HepG2 (cell line): Measurements from ENCODE around the gene TEAD1. TPM values are rescaled to one million over a fixed set of nuclear protein-coding genes. Genes with fewer than 3 reads are reported as not detected.
A peak's percentile ranks its signal among the peaks of the same experiment; 100 is the strongest.

Experiments
- BATF2 ChIP-seq: sonication (generic); formaldehyde crosslinking; IDR thresholded peaks from 2 replicates; pipeline ENCODE4 v1.8.0; 2022; ENCODE audit warnings: mild to moderate bottlenecking, missing genetic modification reagents, moderate library complexity
- DRAP1 ChIP-seq: IDR thresholded peaks from 2 replicates; pipeline ENCODE4 v1.6.1; 2016; ENCODE audit warnings: missing genetic modification reagents, missing compliant biosample characterization
- ETV6 ChIP-seq: sonication (generic); formaldehyde crosslinking; conservative IDR thresholded peaks from 2 replicates; pipeline ENCODE4 v1.4.0; 2020; ENCODE audit warnings: missing genetic modification reagents
- GMEB1 ChIP-seq: sonication (generic); formaldehyde crosslinking; IDR thresholded peaks from 2 replicates; pipeline ENCODE4 v1.5.1; 2020; ENCODE audit warnings: missing genetic modification reagents, mild to moderate bottlenecking, borderline replicate concordance
- GRHL1 ChIP-seq: sonication (generic); formaldehyde crosslinking; conservative IDR thresholded peaks from 2 replicates; pipeline ENCODE4 v1.8.0; 2022; ENCODE audit warnings: missing genetic modification reagents
- SMYD3 ChIP-seq: sonication (generic); formaldehyde crosslinking; IDR thresholded peaks from 2 replicates; pipeline ENCODE4 v1.8.1; 2023; ENCODE audit warnings: mild to moderate bottlenecking, missing genetic modification reagents
- ZFP36L1 ChIP-seq: sonication (generic); formaldehyde crosslinking; IDR thresholded peaks from 2 replicates; pipeline ENCODE4 v1.8.0; 2022; ENCODE audit warnings: mild to moderate bottlenecking, missing genetic modification reagents, moderate library complexity
- ZNF142 ChIP-seq: sonication (generic); formaldehyde crosslinking; IDR thresholded peaks from 2 replicates; pipeline ENCODE4 v1.4.0; 2020; ENCODE audit warnings: missing genetic modification reagents
- ZNF17 ChIP-seq: sonication (generic); formaldehyde crosslinking; IDR thresholded peaks from 2 replicates; pipeline ENCODE4 v1.5.0; 2020; ENCODE audit warnings: mild to moderate bottlenecking, missing genetic modification reagents
- ZNF280B ChIP-seq: sonication (generic); formaldehyde crosslinking; IDR thresholded peaks from 2 replicates; pipeline ENCODE4 v1.5.0; 2020; ENCODE audit warnings: missing genetic modification reagents, mild to moderate bottlenecking, borderline replicate concordance
- ZNF331 ChIP-seq: sonication (generic); formaldehyde crosslinking; IDR thresholded peaks from 2 replicates; pipeline ENCODE4 v1.4.0; 2020; ENCODE audit warnings: missing genetic modification reagents
- ZNF446 ChIP-seq: sonication (generic); formaldehyde crosslinking; IDR thresholded peaks from 2 replicates; pipeline ENCODE4 v1.5.0; 2020; ENCODE audit warnings: mild to moderate bottlenecking, missing genetic modification reagents
- ZNF510 ChIP-seq: sonication (generic); formaldehyde crosslinking; IDR thresholded peaks from 2 replicates; pipeline ENCODE4 v1.4.0; 2020; ENCODE audit warnings: low read depth, mild to moderate bottlenecking, missing genetic modification reagents
- ZNF577 ChIP-seq: sonication (generic); formaldehyde crosslinking; IDR thresholded peaks from 2 replicates; pipeline ENCODE4 v1.4.0; 2020; ENCODE audit warnings: mild to moderate bottlenecking, low read depth, missing genetic modification reagents, borderline replicate concordance
- ZNF75D ChIP-seq: sonication (generic); formaldehyde crosslinking; IDR thresholded peaks from 2 replicates; pipeline ENCODE4 v1.8.1; 2023; ENCODE audit warnings: missing genetic modification reagents, mild to moderate bottlenecking, borderline replicate concordance
- ZSCAN31 ChIP-seq: sonication (generic); formaldehyde crosslinking; IDR thresholded peaks from 2 replicates; pipeline ENCODE4 v1.5.0; 2020; ENCODE audit warnings: low read depth, mild to moderate bottlenecking, missing genetic modification reagents
- polyA plus RNA-seq, 8 experiments: library from polyadenylated mRNA; depleted of rRNA in 3 of 8; stranded (reverse) in 7 of 8; unstranded in 1 of 8; fragments of >200 nt; fragmentation: Illumina TruSeq in 4 of 8; extraction: Trizol in 4 of 8; gene quantifications; 2 replicates each; pipeline versions ENCODE4 v1.2.1 to v1.2.3, GENCODE V29; 2011 to 2016; ENCODE audit warnings: low read depth in 4 of 8, missing spikeins in 1 of 8, mixed read lengths in 1 of 8; ENCODE audit not compliant: insufficient read depth in 1 of 8
- total RNA-seq, 5 experiments: library from RNA; depleted of rRNA; stranded (reverse); fragments of >200 nt; fragmentation: Illumina TruSeq; extraction: Trizol; gene quantifications; 2 replicates each; pipeline ENCODE4 v1.2.3, GENCODE V29; 2016; ENCODE audit warnings: low read depth in 1 of 5

The TEAD1 gene
- total and polyA plus RNA-seq, 2 of the 13 experiments (the other 11 are each of a cell fraction or from before 2014, with no cell fraction given), result 20.1 to 30.5 TPM

GRCh38 chr11:12692229-12693075 lies 18.2 kb downstream of the TEAD1 start (continued):
- TF ChIP-seq ZNF280B (no peak), ZNF17 (CRISPR knock-in tag) (no peak), ZNF446 (CRISPR knock-in tag) (no peak), SMYD3 (CRISPR knock-in tag) (no peak), GMEB1 (CRISPR knock-in tag) (no peak), ZNF142 (CRISPR knock-in tag) (no peak), ZNF75D (CRISPR knock-in tag) (no peak), DRAP1 (CRISPR knock-in tag) (0 out of 2 replicates have a peak, but pooled peaks have one; percentile 18), ZNF331 (CRISPR knock-in tag) (peak; percentile 87), ZNF510 (CRISPR knock-in tag) (no peak), BATF2 (CRISPR knock-in tag) (no peak), ZFP36L1 (no peak), ZNF577 (CRISPR knock-in tag) (no peak), ETV6 (CRISPR knock-in tag) (no peak), GRHL1 (no peak), ZSCAN31 (CRISPR knock-in tag) (peak; percentile 80; the same call in 1 of the 2 replicates)
